Neural crest cell (in vitro differentiated cells): ENCODE data around the gene ZNF460. TPM values are rescaled to one million over a fixed set of nuclear protein-coding genes. Genes with fewer than 3 reads are reported as not detected.

Source experiments
- DNase-seq: peaks from one replicate; pipeline ENCODE4 v3.0.0; 2021; ENCODE audit warnings: low read depth, mixed read lengths, low spot score
- H3K27ac Mint-ChIP-seq: one replicate; pipeline ENCODE4 v1.8.0; 2021; ENCODE audit warnings: mild to moderate bottlenecking, mixed read lengths; ENCODE audit not compliant: unreplicated experiment
- H3K27me3 Mint-ChIP-seq: 2 replicates; pipeline ENCODE4 v1.8.0; 2021; ENCODE audit warnings: low read depth, mild to moderate bottlenecking, mixed read lengths
- H3K36me3 Mint-ChIP-seq: 2 replicates; pipeline ENCODE4 v1.8.0; 2021; ENCODE audit warnings: low read depth, mild to moderate bottlenecking, mixed read lengths
- H3K4me1 Mint-ChIP-seq: 2 replicates; pipeline ENCODE4 v1.8.0; 2021; ENCODE audit warnings: mixed read lengths
- H3K4me3 Mint-ChIP-seq: one replicate; pipeline ENCODE4 v1.8.0; 2021; ENCODE audit warnings: mild to moderate bottlenecking, mixed read lengths
- H3K9me3 Mint-ChIP-seq: 2 replicates; pipeline ENCODE4 v1.8.0; 2021; ENCODE audit warnings: mixed read lengths
- total RNA-seq: library from RNA; stranded (reverse); gene quantifications from 2 replicates; pipeline ENCODE4 v1.2.1, GENCODE V29; 2021
- TF ChIP-seq, protein P1 (sequence below): fragments of 200-600 bp; sonication (generic); conservative IDR thresholded peaks from 2 replicates; pipeline ENCODE4 v1.5.0; 2021; ENCODE audit warnings: antibody characterized with exemption, mild to moderate bottlenecking

ZNF460 gene
- total RNA-seq, 1 donor from 2014 or later: 58.5 TPM

DNA sequence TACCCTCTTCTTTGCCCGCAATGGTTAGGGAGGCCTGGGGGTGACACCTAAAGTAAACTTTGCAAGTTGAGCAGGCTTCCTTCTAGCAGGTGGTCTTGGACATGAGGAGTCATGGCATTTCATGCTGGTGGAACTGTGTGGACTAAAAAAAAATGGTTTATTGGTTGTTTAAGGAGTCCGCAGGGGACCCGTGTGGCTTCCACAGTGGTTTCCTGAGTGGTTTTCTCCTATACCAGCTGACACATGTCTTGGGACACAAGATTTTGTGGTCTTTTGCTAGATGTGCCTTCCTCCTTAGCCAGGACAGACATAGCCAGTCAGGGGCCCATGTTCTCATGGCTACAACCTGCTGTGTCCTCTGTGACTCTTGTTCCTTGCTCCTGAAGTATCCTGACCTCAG lies 41.5 kb downstream of the ZNF460 start:
- Mint-ChIP-seq H3K27ac (no peak overlapping the region), H3K4me3 (peak overlapping the region; percentile 96), H3K27me3 (peaks cover 15% of the 10 kb centered on the region), H3K4me1 (peaks cover 29% of the 10 kb centered on the region), H3K36me3 (peaks cover 6% of the 10 kb centered on the region), H3K9me3 (no peaks in the 10 kb centered on the region)
- TF ChIP-seq, protein P1, sequence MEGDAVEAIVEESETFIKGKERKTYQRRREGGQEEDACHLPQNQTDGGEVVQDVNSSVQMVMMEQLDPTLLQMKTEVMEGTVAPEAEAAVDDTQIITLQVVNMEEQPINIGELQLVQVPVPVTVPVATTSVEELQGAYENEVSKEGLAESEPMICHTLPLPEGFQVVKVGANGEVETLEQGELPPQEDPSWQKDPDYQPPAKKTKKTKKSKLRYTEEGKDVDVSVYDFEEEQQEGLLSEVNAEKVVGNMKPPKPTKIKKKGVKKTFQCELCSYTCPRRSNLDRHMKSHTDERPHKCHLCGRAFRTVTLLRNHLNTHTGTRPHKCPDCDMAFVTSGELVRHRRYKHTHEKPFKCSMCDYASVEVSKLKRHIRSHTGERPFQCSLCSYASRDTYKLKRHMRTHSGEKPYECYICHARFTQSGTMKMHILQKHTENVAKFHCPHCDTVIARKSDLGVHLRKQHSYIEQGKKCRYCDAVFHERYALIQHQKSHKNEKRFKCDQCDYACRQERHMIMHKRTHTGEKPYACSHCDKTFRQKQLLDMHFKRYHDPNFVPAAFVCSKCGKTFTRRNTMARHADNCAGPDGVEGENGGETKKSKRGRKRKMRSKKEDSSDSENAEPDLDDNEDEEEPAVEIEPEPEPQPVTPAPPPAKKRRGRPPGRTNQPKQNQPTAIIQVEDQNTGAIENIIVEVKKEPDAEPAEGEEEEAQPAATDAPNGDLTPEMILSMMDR: no peak
- no peak for DNase-seq

DNA sequence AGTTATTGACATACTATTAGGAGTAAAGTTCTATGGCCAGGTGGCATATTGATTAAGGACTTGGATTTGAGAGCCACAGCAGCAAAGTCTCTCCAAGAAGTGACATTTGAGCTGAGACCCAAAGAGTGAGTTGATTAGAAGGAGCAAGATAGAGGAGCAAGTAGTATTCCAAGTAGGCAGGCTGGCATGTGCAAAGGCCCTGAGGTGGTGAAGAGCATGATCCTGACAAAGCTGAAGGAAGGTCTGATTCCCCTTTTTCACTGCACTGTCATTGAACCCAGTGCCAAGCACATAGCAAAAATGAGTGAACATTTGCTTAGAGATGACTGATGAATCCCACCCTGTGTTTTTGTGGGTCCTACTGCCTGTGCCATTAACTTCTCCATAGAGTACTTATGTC lies 44.7 kb downstream of the ZNF460 start:
- DNase-seq: no peak
- no peaks in the 10 kb centered on the region for H3K9me3 Mint-ChIP-seq
- peaks cover 24% of the 10 kb centered on the region for H3K36me3 Mint-ChIP-seq
- no peaks in the 10 kb centered on the region for H3K27me3 Mint-ChIP-seq
- TF ChIP-seq, protein P1: no peak
- H3K4me1 Mint-ChIP-seq: peaks cover 24% of the 10 kb centered on the region
- H3K27ac Mint-ChIP-seq: no peak overlapping the region
- no peak overlapping the region for H3K4me3 Mint-ChIP-seq

DNA sequence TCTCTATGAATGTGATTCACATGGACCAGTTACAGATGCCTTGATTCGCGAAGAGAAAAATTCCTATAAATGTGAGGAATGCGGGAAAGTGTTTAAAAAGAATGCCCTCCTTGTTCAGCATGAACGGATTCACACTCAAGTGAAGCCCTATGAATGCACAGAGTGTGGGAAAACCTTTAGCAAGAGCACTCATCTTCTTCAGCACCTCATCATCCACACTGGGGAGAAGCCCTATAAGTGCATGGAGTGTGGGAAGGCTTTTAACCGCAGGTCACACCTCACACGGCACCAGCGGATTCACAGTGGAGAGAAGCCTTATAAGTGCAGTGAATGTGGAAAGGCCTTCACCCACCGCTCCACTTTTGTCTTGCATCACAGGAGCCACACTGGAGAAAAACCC lies 47.7 kb downstream of the ZNF460 start:
- no peaks in the 10 kb centered on the region for H3K9me3 Mint-ChIP-seq
- no peak for DNase-seq
- no peaks in the 10 kb centered on the region for H3K27me3 Mint-ChIP-seq
- H3K36me3 Mint-ChIP-seq: peaks cover 26% of the 10 kb centered on the region
- no peak overlapping the region for H3K27ac Mint-ChIP-seq
- no peak overlapping the region for H3K4me3 Mint-ChIP-seq
- no peaks in the 10 kb centered on the region for H3K4me1 Mint-ChIP-seq
- TF ChIP-seq, protein P1: no peak

DNA sequence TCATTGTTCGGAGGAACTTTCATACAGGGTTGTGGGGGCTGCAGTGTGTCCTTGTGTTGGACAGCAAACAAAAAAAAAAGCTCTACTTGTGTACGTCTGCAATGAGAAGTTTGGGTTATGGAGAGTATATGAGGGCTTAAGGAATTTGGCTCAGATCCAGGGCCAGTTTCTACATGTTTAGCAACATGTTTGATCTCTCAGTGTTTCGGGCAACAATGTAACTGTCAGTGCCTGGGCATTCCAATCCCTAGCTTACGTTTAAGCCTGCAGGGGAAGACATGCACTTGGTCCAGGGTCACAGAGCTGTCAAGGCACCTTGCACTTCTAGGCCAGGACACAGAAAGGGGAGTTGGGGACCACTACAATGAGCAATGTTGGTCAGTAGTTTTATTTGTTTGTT lies 53.9 kb downstream of the ZNF460 start:
- Mint-ChIP-seq H3K4me3 (no peak overlapping the region), H3K4me1 (no peaks in the 10 kb centered on the region), H3K9me3 (no peaks in the 10 kb centered on the region), H3K27ac (peak overlapping the region; percentile 21), H3K27me3 (peaks cover 3% of the 10 kb centered on the region), H3K36me3 (peaks cover 3% of the 10 kb centered on the region)
- TF ChIP-seq, protein P1: no peak
- no peak for DNase-seq

DNA sequence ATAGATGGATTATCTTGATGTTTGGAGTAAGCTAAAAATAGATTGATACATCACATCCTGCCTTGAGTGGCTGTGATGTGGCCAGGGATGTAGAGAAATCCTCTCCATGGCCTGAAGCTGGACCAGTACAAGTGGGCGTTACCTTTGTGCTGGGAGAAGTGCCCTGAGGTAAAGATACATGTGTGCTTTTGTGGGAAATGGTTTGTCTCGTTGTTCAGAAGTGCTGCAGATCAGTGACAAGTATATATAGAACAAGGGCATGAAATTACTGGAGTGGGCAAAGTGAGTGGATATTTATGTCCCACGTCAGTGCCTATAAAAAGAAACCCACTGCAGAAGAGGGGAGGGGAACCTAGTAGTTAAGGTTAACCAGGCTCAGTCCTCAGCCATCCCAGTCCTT lies 58.6 kb downstream of the ZNF460 start:
- Mint-ChIP-seq H3K27me3 (peaks cover 44% of the 10 kb centered on the region), H3K4me1 (no peaks in the 10 kb centered on the region), H3K36me3 (no peaks in the 10 kb centered on the region), H3K4me3 (no peak overlapping the region), H3K9me3 (no peaks in the 10 kb centered on the region), H3K27ac (no peak overlapping the region)
- TF ChIP-seq, protein P1: no peak
- DNase-seq: no peak

DNA sequence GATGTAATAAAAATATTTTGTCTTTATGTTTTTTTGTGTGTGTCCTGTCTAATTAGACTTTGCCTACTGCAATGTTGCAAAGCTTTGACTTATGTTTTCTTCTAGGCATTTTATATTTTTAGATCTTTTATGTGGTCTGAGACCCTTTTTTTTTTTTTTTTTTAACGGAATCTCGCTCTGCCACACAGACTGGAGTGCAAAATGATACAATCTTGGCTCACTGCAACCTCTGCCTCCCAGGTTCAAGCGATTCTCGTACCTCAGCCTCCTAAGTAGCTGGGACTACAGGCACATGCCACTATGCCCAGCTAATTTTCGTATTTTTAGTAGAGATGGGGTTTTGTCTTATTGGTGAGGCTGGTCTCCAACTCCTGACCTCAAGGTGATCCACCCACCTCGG lies 62.3 kb downstream of the ZNF460 start:
- no peak overlapping the region for H3K4me3 Mint-ChIP-seq
- DNase-seq: no peak
- no peaks in the 10 kb centered on the region for H3K4me1 Mint-ChIP-seq
- H3K27me3 Mint-ChIP-seq: peaks cover 80% of the 10 kb centered on the region
- no peaks in the 10 kb centered on the region for H3K9me3 Mint-ChIP-seq
- H3K36me3 Mint-ChIP-seq: no peaks in the 10 kb centered on the region
- TF ChIP-seq, protein P1: no peak
- no peak overlapping the region for H3K27ac Mint-ChIP-seq
